Right cardiac atrium (tissue), 5 donors: ENCODE results near the gene VSTM2B. TPM values are rescaled to one million over a fixed set of nuclear protein-coding genes. Genes with fewer than 3 reads are reported as not detected.

Experiments
- ATAC-seq, 2 donors: fragments of 200-7000 bp; cut with Tn5 transposase; one replicate each; pipeline versions ENCODE4 v1.8.0 to v1.9.1; 2020; ENCODE audit warnings: moderate library complexity in 2 of 2, mild to moderate bottlenecking in 1 of 2
- DNase-seq, 3 donors: peaks; one replicate each; pipeline ENCODE4 v3.0.0-alpha.2; 2020
- H3K27ac ChIP-seq: one replicate; pipeline ENCODE4 v1.5.1; 2013; ENCODE audit warnings: mild to moderate bottlenecking, low read length, control low read depth, moderate library complexity
- H3K27me3 ChIP-seq: one replicate; pipeline ENCODE4 v1.6.1; 2013; ENCODE audit not compliant: control insufficient read depth, insufficient read depth
- H3K4me1 ChIP-seq: one replicate; pipeline ENCODE4 v1.6.1; 2013; ENCODE audit warnings: low read length; ENCODE audit not compliant: control insufficient read depth, insufficient read depth
- H3K4me3 ChIP-seq: one replicate; pipeline ENCODE4 v1.5.1; 2013; ENCODE audit warnings: low read length, control low read depth
- H3K9me3 ChIP-seq: one replicate; pipeline ENCODE4 v1.6.1; 2013; ENCODE audit warnings: low read length; ENCODE audit not compliant: control insufficient read depth
- WGBS: extraction: QIAGEN DNeasy Blood & Tissue Kit; methylation state at CpG from one replicate; pipeline ENCODE4 v1.1.7; 2013; 5-methylcytosine and 5-hydroxymethylcytosine counted together
- intact Hi-C, 4 donors: fragments of 100-400 bp; cut with DNase I; formaldehyde crosslinking; loops; one replicate each; pipeline versions ENCODE4 v1.11.0 to v1.14.0; 2022 to 2023
- polyA plus RNA-seq: library from polyadenylated mRNA; stranded (reverse); fragments of 200-250 nt; gene quantifications from one replicate; pipeline ENCODE4 v1.2.3, GENCODE V29; 2013
- total RNA-seq, 4 donors: library from RNA; stranded (reverse); fragmentation: NEBNext Ultra II Directional; extraction: Animal tissue kit (Norgen Biotek cat#: 25700); gene quantifications; one replicate each; pipeline ENCODE4 v1.2.1, GENCODE V29; 2021
- donor health status: healthy with polysubstance abuse.
- donor health status: DM: no; HTN: yes; CAD: no.
- donor health status: DM: no; HTN: no; CAD: no.
- donor health status: DM: no; HTN: yes; CAD: no; lungs with severe emphysema.
- donor health status: DM: yes; HTN: yes; CAD: no.

The VSTM2B gene
- total and polyA plus RNA-seq, 5 donors = not detected

- no peak for DNase-seq
Measured at GRCh38 chr19:29562299-29563297, 36.8 kb downstream of the VSTM2B start.

GRCh38 chr19:29563486-29564101 is 37.8 kb downstream of the VSTM2B start:
- DNase-seq = no peak
- intact Hi-C loops = no loop called here
- Histone ChIP-seq H3K4me1 (no peaks in the 10 kb centered on the region), H3K9me3 (peaks cover 9% of the 10 kb centered on the region), H3K27me3 (no peaks in the 10 kb centered on the region), H3K27ac (no peak overlapping the region), H3K4me3 (no peak overlapping the region)
- WGBS = 78% methylated on average over 11 of the region's 11 CpGs
- no peak for ATAC-seq

More at GRCh38 chr19:29562299-29563297, 36.8 kb downstream of the VSTM2B start:
- H3K27ac ChIP-seq = no peak overlapping the region
- no peak for ATAC-seq
- no peak overlapping the region for H3K4me3 ChIP-seq
- H3K4me1 ChIP-seq = no peaks in the 10 kb centered on the region
- intact Hi-C loops = no loop called here
- 60% methylated on average over 16 of the region's 16 CpGs for WGBS
- peaks cover 9% of the 10 kb centered on the region for H3K9me3 ChIP-seq
- H3K27me3 ChIP-seq = no peaks in the 10 kb centered on the region

- intact Hi-C loops = no loop called here
- H3K27ac ChIP-seq = no peak overlapping the region
- no peak overlapping the region for H3K4me3 ChIP-seq
- H3K4me1 ChIP-seq = no peaks in the 10 kb centered on the region
- no peaks in the 10 kb centered on the region for H3K27me3 ChIP-seq
- no peak for DNase-seq
- WGBS = 43% methylated on average over 11 of the region's 11 CpGs
- no peak for ATAC-seq
- peaks cover 9% of the 10 kb centered on the region for H3K9me3 ChIP-seq
Measured at GRCh38 chr19:29564574-29565005, 38.8 kb downstream of the VSTM2B start.

GRCh38 chr19:29565171-29565570 is 39.4 kb downstream of the VSTM2B start:
- no peak for ATAC-seq
- intact Hi-C loops = no loop called here
- H3K27ac ChIP-seq = no peak overlapping the region
- DNase-seq = no peak
- H3K9me3 ChIP-seq = peaks cover 4% of the 10 kb centered on the region
- H3K4me1 ChIP-seq = no peaks in the 10 kb centered on the region
- H3K27me3 ChIP-seq = no peaks in the 10 kb centered on the region
- 83% methylated on average over 19 of the region's 19 CpGs for WGBS
- H3K4me3 ChIP-seq = no peak overlapping the region

GRCh38 chr19:29566496-29567054 is 40.8 kb downstream of the VSTM2B start:
- no peak overlapping the region for H3K4me3 ChIP-seq
- no peaks in the 10 kb centered on the region for H3K9me3 ChIP-seq
- no peak overlapping the region for H3K27ac ChIP-seq
- WGBS = 87% methylated on average over 3 of the region's 3 CpGs
- intact Hi-C loops = no loop called here
- DNase-seq (no peak), ATAC-seq (no peak)
- no peaks in the 10 kb centered on the region for H3K27me3 ChIP-seq
- no peaks in the 10 kb centered on the region for H3K4me1 ChIP-seq

GRCh38 chr19:29567366-29567915 is 41.6 kb downstream of the VSTM2B start:
- no peak for DNase-seq
- WGBS = 70% methylated on average over 2 of the region's 2 CpGs
- no peaks in the 10 kb centered on the region for H3K4me1 ChIP-seq
- no peak overlapping the region for H3K4me3 ChIP-seq
- intact Hi-C loops = no loop called here
- no peaks in the 10 kb centered on the region for H3K27me3 ChIP-seq
- no peak overlapping the region for H3K27ac ChIP-seq
- no peak for ATAC-seq
- H3K9me3 ChIP-seq = no peaks in the 10 kb centered on the region

GRCh38 chr19:29568036-29569025 is 42.5 kb downstream of the VSTM2B start:
- no peak for DNase-seq

GRCh38 chr19:29569038-29569911 is 43.5 kb downstream of the VSTM2B start:
- Histone ChIP-seq H3K27me3 (no peaks in the 10 kb centered on the region), H3K9me3 (no peaks in the 10 kb centered on the region), H3K4me1 (no peaks in the 10 kb centered on the region), H3K27ac (no peak overlapping the region), H3K4me3 (no peak overlapping the region)
- no peak for ATAC-seq
- 72% methylated on average over 9 of the region's 9 CpGs for WGBS
- no peak for DNase-seq
- intact Hi-C loops = no loop called here

More at GRCh38 chr19:29568036-29569025, 42.5 kb downstream of the VSTM2B start:
- no peak for ATAC-seq
- WGBS = 71% methylated on average over 22 of the region's 22 CpGs
- H3K4me1 ChIP-seq = no peaks in the 10 kb centered on the region
- H3K27me3 ChIP-seq = no peaks in the 10 kb centered on the region
- H3K4me3 ChIP-seq = no peak overlapping the region
- intact Hi-C loops = no loop called here
- H3K9me3 ChIP-seq = no peaks in the 10 kb centered on the region
- no peak overlapping the region for H3K27ac ChIP-seq

- Histone ChIP-seq H3K4me3 (no peak overlapping the region), H3K9me3 (no peaks in the 10 kb centered on the region), H3K4me1 (no peaks in the 10 kb centered on the region), H3K27me3 (no peaks in the 10 kb centered on the region), H3K27ac (no peak overlapping the region)
- DNase-seq (no peak), ATAC-seq (no peak)
- intact Hi-C loops = no loop called here
- WGBS = 63% methylated on average over 6 of the region's 6 CpGs
Measured at GRCh38 chr19:29571181-29571580, 45.4 kb downstream of the VSTM2B start.
